IMR-90 (cell line): ENCODE measurements around the gene MTR. TPM values are rescaled to one million over a fixed set of nuclear protein-coding genes. Genes with fewer than 3 reads are reported as not detected.

Source experiments
- ATAC-seq: fragments of 200-7000 bp; cut with Tn5 transposase; 2 replicates; pipeline ENCODE4 v1.9.1; 2020; ENCODE audit warnings: low read depth, mild to moderate bottlenecking, moderate library complexity
- BruUV-seq: library from RNA; stranded (reverse); fragments of 400-500 nt; replicated peaks from 2 replicates; lab custom pipeline; 2021; lab: Mats Ljungman, UMichigan
- CTCF ChIA-PET: fragments of 300-600 bp; formaldehyde crosslinking; extraction: SDS; loops from one replicate; lab custom pipeline; 2021; ENCODE audit warnings: antibody characterized with exemption; lab: Yijun Ruan, JAX
- POLR2A ChIA-PET: fragments of 300-600 bp; sonication (Branson Sonifier 250); formaldehyde crosslinking; loops from one replicate; lab custom pipeline; 2022; ENCODE audit warnings: antibody characterized with exemption; ENCODE audit not compliant: unreplicated experiment; lab: Charles Lee
- DNase-seq: peaks from one replicate; pipeline ENCODE4 v3.0.0; 2013
- H2AFZ ChIP-seq: replicated peaks from 2 replicates; pipeline ENCODE3; 2013; ENCODE audit warnings: low read length, mild to moderate bottlenecking; ENCODE audit not compliant: poor library complexity
- H2AK5ac ChIP-seq: 2 replicates; pipeline ENCODE4 v1.6.1; 2013; ENCODE audit warnings: low read depth, low read length, inconsistent platforms
- H2AK9ac ChIP-seq: replicated peaks from 2 replicates; pipeline ENCODE3; 2013; ENCODE audit warnings: mild to moderate bottlenecking, low read depth, low read length, moderate library complexity; ENCODE audit not compliant: poor library complexity
- H2BK120ac ChIP-seq: 2 replicates; pipeline ENCODE4 v1.6.1; 2013; ENCODE audit warnings: low read depth, low read length, inconsistent platforms
- H2BK15ac ChIP-seq: 3 replicates; pipeline ENCODE4 v1.6.1; 2013; ENCODE audit warnings: low read depth, low read length, inconsistent platforms
- H2BK20ac ChIP-seq: 2 replicates; pipeline ENCODE4 v1.6.1; 2013; ENCODE audit warnings: low read depth, mild to moderate bottlenecking, inconsistent platforms, low read length, moderate library complexity
- H2BK5ac ChIP-seq: 2 replicates; pipeline ENCODE4 v1.6.1; 2013; ENCODE audit warnings: mild to moderate bottlenecking, low read depth, low read length, inconsistent platforms; ENCODE audit not compliant: poor library complexity, severe bottlenecking
- H3K14ac ChIP-seq: replicated peaks from 2 replicates; pipeline ENCODE4 v1.6.1; 2013; ENCODE audit warnings: low read depth, low read length, inconsistent platforms
- H3K18ac ChIP-seq: 2 replicates; pipeline ENCODE4 v1.6.1; 2013; ENCODE audit warnings: low read depth, low read length, control low read depth
- H3K23ac ChIP-seq: 2 replicates; pipeline ENCODE4 v1.6.1; 2013; ENCODE audit warnings: low read depth, low read length, inconsistent platforms
- H3K27ac ChIP-seq: 2 replicates; pipeline ENCODE4 v1.5.1; 2013; ENCODE audit warnings: mild to moderate bottlenecking, control low read depth, low read length; ENCODE audit not compliant: insufficient read depth
- H3K27me3 ChIP-seq: 2 replicates; pipeline ENCODE4 v1.6.1; 2013; ENCODE audit warnings: low read length; ENCODE audit not compliant: control insufficient read depth, insufficient read depth
- H3K36me3 ChIP-seq: 2 replicates; pipeline ENCODE4 v1.6.1; 2013; ENCODE audit warnings: low read length, mixed read lengths; ENCODE audit not compliant: control insufficient read depth, insufficient read depth
- H3K4ac ChIP-seq: 2 replicates; pipeline ENCODE4 v1.6.1; 2013; ENCODE audit warnings: low read depth, low read length, inconsistent platforms
- H3K4me1 ChIP-seq: 2 replicates; pipeline ENCODE4 v1.6.1; 2013; ENCODE audit warnings: low read length, mixed read lengths; ENCODE audit not compliant: control insufficient read depth, insufficient read depth
- H3K4me2 ChIP-seq: 2 replicates; pipeline ENCODE4 v1.6.1; 2013; ENCODE audit warnings: low read depth, mild to moderate bottlenecking, control low read depth, low read length, moderate library complexity
- H3K4me3 ChIP-seq: 2 replicates; pipeline ENCODE4 v1.5.1; 2013; ENCODE audit warnings: low read depth, mild to moderate bottlenecking, control low read depth, low read length, moderate library complexity; ENCODE audit not compliant: insufficient read depth
- H3K56ac ChIP-seq: 2 replicates; pipeline ENCODE4 v1.6.1; 2013; ENCODE audit warnings: low read length, inconsistent platforms; ENCODE audit not compliant: insufficient read depth; ENCODE audit errors: extremely low read depth
- H3K79me1 ChIP-seq, 2 experiments: 2 replicates each; pipeline ENCODE4 v1.6.1; 2013; ENCODE audit warnings: low read length in 2 of 2, inconsistent platforms in 1 of 2, low read depth in 1 of 2
- H3K9ac ChIP-seq: 2 replicates; pipeline ENCODE4 v1.6.1; 2013; ENCODE audit warnings: low read depth, low read length, control low read depth
- H3K9me1 ChIP-seq: 2 replicates; pipeline ENCODE4 v1.6.1; 2013; ENCODE audit warnings: low read length, inconsistent platforms; ENCODE audit not compliant: insufficient read depth
- H3K9me3 ChIP-seq: 2 replicates; pipeline ENCODE4 v1.6.1; 2013; ENCODE audit warnings: low read length; ENCODE audit not compliant: control insufficient read depth, insufficient read depth
- H4K20me1 ChIP-seq: 2 replicates; pipeline ENCODE4 v1.6.1; 2013; ENCODE audit warnings: low read length, inconsistent platforms; ENCODE audit not compliant: insufficient read depth
- H4K5ac ChIP-seq: 2 replicates; pipeline ENCODE4 v1.6.1; 2013; ENCODE audit warnings: mild to moderate bottlenecking, low read depth, low read length, control low read depth
- H4K8ac ChIP-seq, 2 experiments: 2 replicates each; pipeline ENCODE4 v1.6.1; 2013; ENCODE audit warnings: low read depth in 2 of 2, low read length in 2 of 2, control low read depth in 1 of 2, inconsistent platforms in 1 of 2
- H4K91ac ChIP-seq: 2 replicates; pipeline ENCODE4 v1.6.1; 2013; ENCODE audit warnings: low read depth, low read length, inconsistent platforms; ENCODE audit not compliant: insufficient read depth
- BHLHE40 ChIP-seq: fragments of 150-350 bp; IDR thresholded peaks from 2 replicates; pipeline ENCODE4 v1.6.1; 2016; ENCODE audit warnings: mild to moderate bottlenecking, low read depth, low read length
- CEBPB ChIP-seq: IDR thresholded peaks from 2 replicates; pipeline ENCODE4 v1.6.1; 2012; ENCODE audit warnings: low read depth, low read length, improper control_type of control experiment
- CHD1 ChIP-seq: IDR thresholded peaks from 2 replicates; pipeline ENCODE4 v1.6.1; 2012; ENCODE audit warnings: low read depth, low read length, improper control_type of control experiment
- CTCF ChIP-seq: conservative IDR thresholded peaks from 2 replicates; pipeline ENCODE4 v1.5.1; 2012; ENCODE audit warnings: mild to moderate bottlenecking, low read depth, low read length, improper control_type of control experiment
- ELK1 ChIP-seq: fragments of 150-350 bp; IDR thresholded peaks from 2 replicates; pipeline ENCODE4 v1.6.1; 2016; ENCODE audit warnings: low read depth, mild to moderate bottlenecking, low read length, moderate library complexity, borderline replicate concordance
- FOS ChIP-seq: fragments of 150-350 bp; IDR thresholded peaks from 2 replicates; pipeline ENCODE4 v1.6.1; 2016; ENCODE audit warnings: low read depth, low read length
- MAFK ChIP-seq: IDR thresholded peaks from 2 replicates; pipeline ENCODE4 v1.6.1; 2012; ENCODE audit warnings: low read depth, low read length, improper control_type of control experiment
- MAZ ChIP-seq: IDR thresholded peaks from 2 replicates; pipeline ENCODE4 v1.6.1; 2012; ENCODE audit warnings: low read depth, mild to moderate bottlenecking, low read length, improper control_type of control experiment, moderate library complexity, borderline replicate concordance
- MXI1 ChIP-seq: IDR thresholded peaks from 2 replicates; pipeline ENCODE4 v1.6.1; 2012; ENCODE audit warnings: low read depth, mild to moderate bottlenecking, low read length, moderate library complexity, borderline replicate concordance
- NFE2L2 ChIP-seq: fragments of 150-350 bp; IDR thresholded peaks from 2 replicates; pipeline ENCODE4 v1.6.1; 2016; ENCODE audit warnings: low read depth, mild to moderate bottlenecking, low read length
- POLR2A ChIP-seq: IDR thresholded peaks from 2 replicates; pipeline ENCODE4 v1.6.1; 2012; ENCODE audit warnings: mild to moderate bottlenecking, low read depth, low read length
- RAD21 ChIP-seq: IDR thresholded peaks from 2 replicates; pipeline ENCODE4 v1.6.1; 2012; ENCODE audit warnings: low read length, improper control_type of control experiment
- RCOR1 ChIP-seq: IDR thresholded peaks from 2 replicates; pipeline ENCODE4 v1.6.1; 2012; ENCODE audit warnings: mild to moderate bottlenecking, low read length, improper control_type of control experiment; ENCODE audit not compliant: insufficient replicate concordance
- RFX5 ChIP-seq: IDR thresholded peaks from 2 replicates; pipeline ENCODE4 v1.8.0; 2012; ENCODE audit warnings: low read depth, mild to moderate bottlenecking, low read length, moderate library complexity
- SMC3 ChIP-seq: fragments of 150-350 bp; IDR thresholded peaks from 2 replicates; pipeline ENCODE4 v1.6.1; 2016; ENCODE audit warnings: low read depth, mild to moderate bottlenecking, antibody characterized with exemption, low read length, moderate library complexity
- USF2 ChIP-seq: fragments of 150-350 bp; IDR thresholded peaks from 2 replicates; pipeline ENCODE4 v1.6.1; 2017; ENCODE audit warnings: mild to moderate bottlenecking, antibody characterized with exemption, low read length, low read depth
- WGBS, 2 experiments: methylation state at CpG; one replicate each; pipeline versions ENCODE4 v1.1.5 to v1.1.7; 2013; ENCODE audit warnings: missing lambda C conversion rate in 2 of 2; ENCODE audit not compliant: insufficient read length in 1 of 2; ENCODE audit errors: extremely low coverage in 2 of 2; 5-methylcytosine and 5-hydroxymethylcytosine counted together
- dilution Hi-C: fragments of 300-500 bp; cut with HindIII; formaldehyde crosslinking; loops from one replicate; pipeline ENCODE4 v1.14.3; 2018; ENCODE audit warnings: low sequenced_read_pairs; ENCODE audit not compliant: unreplicated experiment
- in situ Hi-C: fragments of 300-500 bp; cut with MboI; formaldehyde crosslinking; loops from 3 replicates; pipeline ENCODE4 v1.14.3; 2019; ENCODE audit warnings: low sequenced_read_pairs, inconsistent platforms, mixed read lengths
- intact Hi-C: fragments of 100-400 bp; cut with micrococcal nuclease; formaldehyde crosslinking; loops from 2 replicates; pipeline ENCODE4 v1.10.0; 2022
- polyA plus RNA-seq, 3 experiments: library from polyadenylated mRNA; depleted of rRNA; stranded (reverse); fragments of >200 nt; gene quantifications; 2 replicates each; pipeline ENCODE4 v1.2.3, GENCODE V29; 2012; ENCODE audit warnings: low replicate concordance in 1 of 3
- total RNA-seq: library from RNA; depleted of rRNA; stranded (reverse); fragments of >200 nt; gene quantifications from 2 replicates; pipeline ENCODE4 v1.2.3, GENCODE V29; 2012

MTR gene
- total and polyA plus RNA-seq, 2 of the 4 experiments (the other 2 are of a cell fraction): 7.7 to 31.0 TPM

GRCh38 chr1:236952246-236953003 is 157.3 kb downstream of the MTR start:
- Histone ChIP-seq H4K20me1 (no peaks in the 10 kb centered on the region), H3K4me3 (no peak overlapping the region), H3K14ac (no peak overlapping the region), H2BK15ac (no peak overlapping the region), H3K36me3 (no peaks in the 10 kb centered on the region), H3K9me3 (peaks cover 18% of the 10 kb centered on the region), H3K4ac (no peak overlapping the region), H3K79me1 (no peaks in the 10 kb centered on the region), H4K8ac (no peak overlapping the region), H3K4me2 (no peak overlapping the region), H2AK5ac (no peak overlapping the region), H2AFZ (no peak overlapping the region), H3K56ac (no peak overlapping the region), H3K9me1 (no peaks in the 10 kb centered on the region), H3K27ac (no peak overlapping the region), H3K23ac (no peak overlapping the region), H4K5ac (no peak overlapping the region), H3K9ac (no peak overlapping the region), H2AK9ac (no peak overlapping the region), H3K27me3 (no peaks in the 10 kb centered on the region), H2BK120ac (no peak overlapping the region), H3K18ac (no peak overlapping the region), H3K4me1 (no peaks in the 10 kb centered on the region), H4K91ac (no peak overlapping the region), H2BK5ac (no peak overlapping the region), H2BK20ac (no peak overlapping the region)
- ChIA-PET POLR2A (no interaction called here), CTCF (interaction anchor here (0.5 kb wide), 1 partner anchor 179 kb away, joined by 3 read pairs; no protein-coding TSS in a partner anchor)
- no peak for TF ChIP-seq SMC3
- no peak for TF ChIP-seq MXI1
- TF ChIP-seq RFX5: no peak
- TF ChIP-seq CEBPB: no peak
- TF ChIP-seq NFE2L2: no peak
- no peak for TF ChIP-seq BHLHE40
- no peak for TF ChIP-seq CTCF
- TF ChIP-seq MAZ: no peak
- TF ChIP-seq FOS: no peak
- no peak for TF ChIP-seq USF2
- no peak for TF ChIP-seq RCOR1
- TF ChIP-seq POLR2A: no peak
- TF ChIP-seq MAFK: no peak
- no peak for TF ChIP-seq RAD21
- TF ChIP-seq CHD1: no peak
- TF ChIP-seq ELK1: no peak
- no peak for DNase-seq
- WGBS, 2 experiments: 0% methylated on average over 3 of the region's 9 CpGs; no CpG with 5 or more reads in 1 of the 2 experiments
- dilution Hi-C loops: no loop called here
- in situ Hi-C loops: no loop called here
- ATAC-seq: no peak
- no TSS peak for BruUV-seq
- intact Hi-C loops: no loop called here
